Left ventricle myocardium inferior (tissue), 1 donor: ENCODE measurements around the gene PSME1. TPM values are rescaled to one million over a fixed set of nuclear protein-coding genes. Genes with fewer than 3 reads are reported as not detected.

Source experiments
- DNase-seq: peaks from one replicate; pipeline ENCODE4 v3.0.0-alpha.2; 2020
- H3K27ac ChIP-seq: fragments of 200-600 bp; replicated peaks from 2 replicates; pipeline ENCODE4 v1.8.0; 2021
- H3K27me3 ChIP-seq: fragments of 200-600 bp; 2 replicates; pipeline ENCODE4 v1.8.0; 2021; ENCODE audit warnings: low read depth
- H3K36me3 ChIP-seq: fragments of 200-600 bp; 2 replicates; pipeline ENCODE4 v1.8.0; 2021
- H3K4me1 ChIP-seq: fragments of 200-600 bp; 2 replicates; pipeline ENCODE4 v1.8.0; 2021
- H3K4me3 ChIP-seq: fragments of 200-600 bp; 2 replicates; pipeline ENCODE4 v1.8.0; 2021; ENCODE audit warnings: mild to moderate bottlenecking, moderate library complexity
- H3K9me3 ChIP-seq: fragments of 200-600 bp; replicated peaks from 2 replicates; pipeline ENCODE4 v1.8.0; 2021
- intact Hi-C: fragments of 100-400 bp; cut with micrococcal nuclease; formaldehyde crosslinking; loops from one replicate; pipeline ENCODE4 v1.11.0; 2022
- total RNA-seq: library from RNA; stranded (reverse); fragmentation: NEBNext Ultra II Directional; extraction: Animal tissue kit (Norgen Biotek cat#: 25700); gene quantifications from one replicate; pipeline ENCODE4 v1.2.1, GENCODE V29; 2021
- TF ChIP-seq, protein P1 (sequence below): fragments of 200-600 bp; IDR thresholded peaks from 2 replicates; pipeline ENCODE4 v1.8.0; 2021; ENCODE audit warnings: antibody characterized with exemption, mild to moderate bottlenecking, borderline replicate concordance
- donor health status: DM: no; HTN: yes; CAD: no; lungs with severe emphysema.

Gene PSME1
- total RNA-seq, 1 donor from 2014 or later, result 108 TPM

GRCh38 chr14:24167469-24168114 lies 31.6 kb downstream of the PSME1 start:
- peaks cover 67% of the 10 kb centered on the region for H3K36me3 ChIP-seq
- no peak overlapping the region for H3K4me3 ChIP-seq
- intact Hi-C loops, result no loop called here
- no peaks in the 10 kb centered on the region for H3K9me3 ChIP-seq
- no peak overlapping the region for H3K27ac ChIP-seq
- TF ChIP-seq, protein P1, sequence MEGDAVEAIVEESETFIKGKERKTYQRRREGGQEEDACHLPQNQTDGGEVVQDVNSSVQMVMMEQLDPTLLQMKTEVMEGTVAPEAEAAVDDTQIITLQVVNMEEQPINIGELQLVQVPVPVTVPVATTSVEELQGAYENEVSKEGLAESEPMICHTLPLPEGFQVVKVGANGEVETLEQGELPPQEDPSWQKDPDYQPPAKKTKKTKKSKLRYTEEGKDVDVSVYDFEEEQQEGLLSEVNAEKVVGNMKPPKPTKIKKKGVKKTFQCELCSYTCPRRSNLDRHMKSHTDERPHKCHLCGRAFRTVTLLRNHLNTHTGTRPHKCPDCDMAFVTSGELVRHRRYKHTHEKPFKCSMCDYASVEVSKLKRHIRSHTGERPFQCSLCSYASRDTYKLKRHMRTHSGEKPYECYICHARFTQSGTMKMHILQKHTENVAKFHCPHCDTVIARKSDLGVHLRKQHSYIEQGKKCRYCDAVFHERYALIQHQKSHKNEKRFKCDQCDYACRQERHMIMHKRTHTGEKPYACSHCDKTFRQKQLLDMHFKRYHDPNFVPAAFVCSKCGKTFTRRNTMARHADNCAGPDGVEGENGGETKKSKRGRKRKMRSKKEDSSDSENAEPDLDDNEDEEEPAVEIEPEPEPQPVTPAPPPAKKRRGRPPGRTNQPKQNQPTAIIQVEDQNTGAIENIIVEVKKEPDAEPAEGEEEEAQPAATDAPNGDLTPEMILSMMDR, result no peak
- no peak for DNase-seq
- no peaks in the 10 kb centered on the region for H3K27me3 ChIP-seq
- H3K4me1 ChIP-seq, result peaks cover 34% of the 10 kb centered on the region

- intact Hi-C loops, result no loop called here
- Histone ChIP-seq H3K9me3 (no peaks in the 10 kb centered on the region), H3K27me3 (no peaks in the 10 kb centered on the region), H3K36me3 (peaks cover 34% of the 10 kb centered on the region), H3K27ac (no peak within 1 kb of the TSS), H3K4me1 (peaks cover 13% of the 10 kb centered on the region), H3K4me3 (peak within 1 kb of the TSS; percentile 56)
- DNase-seq, result peak; percentile 61
- TF ChIP-seq, protein P1, result no peak
Observed at GRCh38 chr14:24171422-24172260, 35.6 kb downstream of the PSME1 start, which contains the start of gene REC8. TSS of gene REC8 (plus strand) at chr14:24172080. CDS start at chr14:24172553, 473 bp downstream.

DNA sequence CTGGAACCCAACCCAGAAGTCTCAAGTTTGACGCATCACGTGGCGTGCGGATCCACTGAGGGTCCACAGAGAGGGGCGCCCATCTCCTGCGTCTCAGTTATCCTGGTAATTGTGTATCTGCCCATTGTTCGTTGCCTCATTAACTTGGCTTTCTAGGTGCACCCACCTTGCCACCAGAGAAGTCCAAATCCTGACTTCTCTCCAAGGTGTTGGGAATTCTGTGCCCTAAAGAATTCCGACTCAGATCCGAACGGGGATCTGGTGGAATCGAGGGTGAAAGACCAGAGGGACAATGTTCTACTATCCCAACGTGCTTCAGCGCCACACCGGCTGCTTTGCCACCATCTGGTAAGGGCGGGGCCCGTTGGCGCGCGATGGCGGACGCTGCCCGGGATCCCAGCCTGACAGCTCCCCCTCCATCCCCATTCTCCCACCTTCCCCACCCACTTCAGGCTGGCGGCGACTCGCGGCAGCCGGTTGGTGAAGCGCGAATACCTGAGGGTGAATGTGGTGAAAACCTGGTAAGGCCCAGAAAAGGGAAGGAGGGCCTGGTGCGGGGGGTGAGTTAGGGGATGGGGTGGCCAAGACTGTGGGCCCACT lies 36.4 kb downstream of the PSME1 start:
- no peak overlapping the region for H3K27ac ChIP-seq
- H3K4me3 ChIP-seq, result peak overlapping the region; percentile 56
- H3K36me3 ChIP-seq, result peaks cover 34% of the 10 kb centered on the region
- intact Hi-C loops, result no loop called here
- no peaks in the 10 kb centered on the region for H3K27me3 ChIP-seq
- H3K9me3 ChIP-seq, result no peaks in the 10 kb centered on the region
- TF ChIP-seq, protein P1, result no peak
- DNase-seq, result no peak
- peaks cover 13% of the 10 kb centered on the region for H3K4me1 ChIP-seq

DNA sequence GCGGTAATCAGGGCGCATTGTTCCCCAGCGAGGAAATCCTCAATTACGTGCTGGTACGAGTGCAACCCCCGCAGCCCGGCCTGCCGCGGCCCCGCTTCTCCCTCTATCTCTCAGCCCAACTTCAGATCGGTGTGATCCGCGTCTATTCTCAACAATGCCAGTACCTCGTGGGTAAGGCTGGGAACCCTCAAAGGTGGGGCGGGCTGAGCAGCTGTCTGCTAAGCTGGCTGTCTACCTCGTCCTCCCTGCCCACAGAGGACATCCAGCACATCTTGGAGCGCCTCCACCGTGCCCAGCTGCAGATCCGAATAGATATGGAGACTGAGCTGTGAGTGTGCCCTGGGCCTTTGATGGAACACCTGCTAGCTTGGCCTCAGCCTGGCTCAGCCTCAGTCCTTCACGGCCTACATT lies 36.9 kb downstream of the PSME1 start:
- intact Hi-C loops, result no loop called here
- TF ChIP-seq, protein P1, result no peak
- Histone ChIP-seq H3K4me1 (peaks cover 13% of the 10 kb centered on the region), H3K4me3 (no peak overlapping the region), H3K9me3 (no peaks in the 10 kb centered on the region), H3K27me3 (no peaks in the 10 kb centered on the region), H3K27ac (no peak overlapping the region), H3K36me3 (peaks cover 34% of the 10 kb centered on the region)
- no peak for DNase-seq

- peaks cover 44% of the 10 kb centered on the region for H3K36me3 ChIP-seq
Observed at GRCh38 chr14:24176599-24176998, 40.6 kb downstream of the PSME1 start.

More at GRCh38 chr14:24176599-24176998, 40.6 kb downstream of the PSME1 start:
- Histone ChIP-seq H3K27ac (no peak overlapping the region), H3K4me3 (no peak overlapping the region), H3K4me1 (peaks cover 25% of the 10 kb centered on the region), H3K27me3 (no peaks in the 10 kb centered on the region), H3K9me3 (no peaks in the 10 kb centered on the region)
- intact Hi-C loops, result no loop called here
- TF ChIP-seq, protein P1, result no peak
- DNase-seq, result no peak
